Smooth muscle cell of the umbilical artery (primary cell): ENCODE results near the gene URM1. TPM values are rescaled to one million over a fixed set of nuclear protein-coding genes. Genes with fewer than 3 reads are reported as not detected.

Experiments
- total RNA-seq: library from RNA; depleted of rRNA; stranded (reverse); fragments of >200 nt; gene quantifications from 2 replicates; pipeline ENCODE4 v1.2.3, GENCODE V29; 2014

The URM1 gene
- 20.5 and 34.4 TPM in 2 replicates for total RNA-seq

GRCh38 chr9:128370752-128371629 is at the start of gene URM1:
TSS of gene URM1 (plus strand) at chr9:128371374. CDS start at chr9:128371381, 7 bp downstream.

GRCh38 chr9:128322404-128323211 is 48.6 kb upstream of the URM1 start, which contains the start of the genes COQ4 and TRUB2:
TSS of gene COQ4 (plus strand) at chr9:128322839. CDS start at chr9:128322859, 20 bp downstream.
TSS of gene TRUB2 (minus strand) at chr9:128322447. CDS start at chr9:128322408, 39 bp downstream.

GRCh38 chr9:128339761-128340690 is 31.1 kb upstream of the URM1 start, which contains the start of gene SLC27A4:
TSS of gene SLC27A4 (plus strand) at chr9:128340527. CDS start at chr9:128343133, 2,606 bp downstream.

GRCh38 chr9:128420651-128421481 is 49.7 kb downstream of the URM1 start, which contains the start of gene CERCAM:
TSS of gene CERCAM (plus strand) at chr9:128420857. CDS start at chr9:128420878, 21 bp downstream.

Other genes starting within 250 kb of the URM1 start
- 53.4 and 70.1 TPM in 2 replicates for gene PTGES2, start 243.6 kb upstream of the URM1 start, total RNA-seq
- gene LCN2, start 221.9 kb upstream of the URM1 start, total RNA-seq, result not detected in 2 replicates
- 40.9 and 47.8 TPM in 2 replicates for gene BBLN, start 211.1 kb upstream of the URM1 start, total RNA-seq
- gene CIZ1, start 179.8 kb upstream of the URM1 start, total RNA-seq, result 17.2 and 42.0 TPM in 2 replicates
- 9.5 and 14.2 TPM in 2 replicates for gene DNM1, start 168.0 kb upstream of the URM1 start, total RNA-seq
- gene GOLGA2, start 95.4 kb upstream of the URM1 start, total RNA-seq, result 146 and 160 TPM in 2 replicates
- 34.6 and 38.0 TPM in 2 replicates for gene SWI5, start 95.1 kb upstream of the URM1 start, total RNA-seq
- 8.9 and 10.4 TPM in 2 replicates for gene TRUB2, start 48.9 kb upstream of the URM1 start, total RNA-seq
- 19.6 and 20.8 TPM in 2 replicates for gene COQ4, start 48.5 kb upstream of the URM1 start, total RNA-seq
- 16.3 and 22.0 TPM in 2 replicates for gene SLC27A4, start 30.8 kb upstream of the URM1 start, total RNA-seq
- gene CERCAM, start 49.5 kb downstream of the URM1 start, total RNA-seq, result 158 and 228 TPM in 2 replicates
- gene ODF2, start 84.6 kb downstream of the URM1 start, total RNA-seq, result 39.2 and 56.0 TPM in 2 replicates
- 15.1 and 24.1 TPM in 2 replicates for gene GLE1, start 133.3 kb downstream of the URM1 start, total RNA-seq
- gene SPTAN1, start 181.2 kb downstream of the URM1 start, total RNA-seq, result 280 and 352 TPM in 2 replicates